ENCODE measurements around the gene PCDHB12.
A peak's percentile ranks its signal among the peaks of the same experiment; 100 is the strongest.
"Not testable (repeated sequence)": the region's sequence is repeated elsewhere in the genome, so short reads cannot be mapped to it uniquely, and the experiment has no call there.

PCDHB12 gene

GRCh38 chr5:141208478-141208877 is at the start of gene PCDHB12:
Gene PCDHB12, plus strand, starts transcription at chr5:141208719. Its CDS starts 189 bp downstream, at chr5:141208908.
- TF ChIP-seq CTCF (IDR thresholded peaks at IDR 0.05; ENCODE audit: low read depth, low read length) = no peak
- no peak for DNase-seq (ENCODE audit: extremely low read depth, low read depth)

DNA sequence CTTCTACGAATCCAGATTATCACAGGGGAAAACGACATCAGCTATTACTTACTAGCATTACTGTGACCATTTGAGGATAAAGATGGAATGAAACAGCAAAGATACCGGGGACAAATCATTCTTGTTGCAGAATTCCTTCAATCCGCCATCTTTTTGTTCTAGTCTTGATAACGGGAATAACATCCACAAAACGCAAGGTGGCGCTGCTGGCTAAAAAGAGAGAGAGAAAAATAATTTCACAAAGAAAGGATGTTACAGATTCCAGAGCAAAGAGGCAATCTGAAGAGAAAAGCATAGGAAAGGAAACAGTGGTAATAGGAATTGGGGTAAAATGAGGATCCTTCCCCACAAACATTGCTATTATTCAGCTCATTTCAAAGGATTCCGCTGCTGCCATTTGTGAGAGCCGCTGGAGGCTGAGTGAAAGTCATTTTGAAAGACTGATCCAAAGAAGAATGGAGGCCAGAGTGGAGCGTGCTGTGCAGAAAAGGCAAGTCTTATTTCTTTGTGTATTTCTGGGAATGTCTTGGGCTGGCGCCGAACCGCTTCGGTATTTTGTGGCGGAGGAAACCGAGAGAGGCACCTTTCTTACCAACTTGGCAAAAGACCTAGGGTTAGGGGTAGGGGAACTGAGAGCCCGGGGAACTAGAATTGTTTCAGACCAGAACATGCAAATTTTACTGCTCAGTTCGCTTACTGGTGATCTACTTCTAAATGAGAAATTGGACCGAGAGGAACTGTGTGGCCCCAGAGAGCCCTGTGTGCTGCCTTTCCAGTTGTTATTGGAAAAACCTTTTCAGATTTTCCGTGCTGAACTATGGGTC is 35.9 kb upstream of the PCDHB12 start, which contains the start of gene PCDHB7:
TSS of gene PCDHB7 (plus strand) at position 264 of the 824 bp plus-strand sequence. CDS start at position 456, 192 bp downstream.
- TF ChIP-seq CTCF (IDR thresholded peaks at IDR 0.05; ENCODE audit: low read depth, low read length) = peak; percentile 31
- DNase-seq (ENCODE audit: extremely low read depth, low read depth) = no peak

DNA sequence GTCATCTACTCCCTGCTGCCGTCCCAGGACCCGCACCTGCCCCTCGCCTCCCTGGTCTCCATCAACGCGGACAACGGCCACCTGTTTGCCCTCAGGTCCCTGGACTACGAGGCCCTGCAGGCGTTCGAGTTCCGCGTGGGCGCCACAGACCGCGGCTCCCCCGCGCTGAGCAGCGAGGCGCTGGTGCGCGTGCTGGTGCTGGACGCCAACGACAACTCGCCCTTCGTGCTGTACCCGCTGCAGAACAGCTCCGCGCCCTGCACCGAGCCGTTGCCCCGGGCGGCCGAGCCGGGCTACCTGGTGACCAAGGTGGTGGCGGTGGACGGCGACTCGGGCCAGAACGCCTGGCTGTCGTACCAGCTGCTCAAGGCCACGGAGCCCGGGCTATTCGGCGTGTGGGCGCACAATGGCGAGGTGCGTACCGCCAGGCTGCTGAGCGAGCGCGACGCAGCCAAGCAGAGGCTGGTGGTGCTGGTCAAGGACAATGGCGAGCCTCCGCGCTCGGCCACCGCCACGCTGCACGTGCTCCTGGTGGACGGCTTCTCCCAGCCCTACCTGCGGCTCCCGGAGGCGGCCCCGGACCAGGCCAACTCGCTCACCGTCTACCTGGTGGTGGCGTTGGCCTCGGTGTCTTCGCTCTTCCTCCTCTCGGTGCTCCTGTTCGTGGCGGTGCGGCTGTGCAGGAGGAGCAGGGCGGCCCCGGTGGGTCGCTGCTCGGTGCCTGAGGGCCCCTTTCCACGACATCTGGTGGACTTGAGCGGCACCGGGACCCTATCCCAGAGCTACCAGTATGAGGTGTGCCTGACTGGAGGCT is 34.0 kb upstream of the PCDHB12 start:
- not testable (repeated sequence) for DNase-seq (ENCODE audit: extremely low read depth, low read depth)

DNA sequence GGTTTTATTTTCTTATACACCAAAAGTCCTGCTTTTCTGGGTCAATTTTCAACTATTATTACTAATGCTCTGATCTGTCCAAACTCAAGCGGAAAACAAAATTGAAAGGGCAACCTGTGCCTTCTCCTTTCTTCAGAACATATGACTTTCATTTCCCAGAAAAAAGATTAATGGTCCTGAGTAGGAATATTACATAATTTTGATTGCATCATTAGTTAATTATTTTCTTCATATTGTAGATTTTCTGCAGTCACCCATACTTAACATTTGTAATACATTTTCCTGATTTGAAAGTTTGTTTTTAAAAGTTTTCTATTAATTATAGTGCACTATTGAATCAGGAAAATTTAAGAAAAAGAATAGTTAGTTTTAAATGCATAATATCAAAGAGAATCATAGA is 32.6 kb upstream of the PCDHB12 start:
- no peak for DNase-seq (ENCODE audit: extremely low read depth, low read depth)
- TF ChIP-seq CTCF (IDR thresholded peaks at IDR 0.05; ENCODE audit: low read depth, low read length) = no peak

- DNase-seq (ENCODE audit: extremely low read depth, low read depth) = not testable (repeated sequence)
Measured at GRCh38 chr5:141177577-141178191, 30.8 kb upstream of the PCDHB12 start, which contains the start of gene PCDHB8. Gene PCDHB8, plus strand, starts transcription at chr5:141177790. Its CDS starts 245 bp downstream, at chr5:141178035.

- not testable (repeated sequence) for DNase-seq (ENCODE audit: extremely low read depth, low read depth)
Measured at GRCh38 chr5:141179371-141179770, 29.1 kb upstream of the PCDHB12 start.

DNA sequence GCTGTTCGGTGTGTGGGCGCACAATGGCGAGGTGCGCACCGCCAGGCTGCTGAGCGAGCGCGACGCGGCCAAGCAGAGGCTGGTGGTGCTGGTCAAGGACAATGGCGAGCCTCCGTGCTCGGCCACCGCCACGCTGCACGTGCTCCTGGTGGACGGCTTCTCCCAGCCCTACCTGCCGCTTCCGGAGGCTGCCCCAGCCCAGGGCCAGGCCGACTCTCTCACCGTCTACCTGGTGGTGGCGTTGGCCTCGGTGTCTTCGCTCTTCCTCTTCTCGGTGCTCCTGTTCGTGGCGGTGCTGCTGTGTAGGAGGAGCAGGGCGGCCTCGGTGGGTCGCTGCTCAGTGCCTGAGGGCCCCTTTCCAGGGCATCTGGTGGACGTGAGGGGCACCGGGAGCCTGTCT is 28.6 kb upstream of the PCDHB12 start:
- DNase-seq (ENCODE audit: extremely low read depth, low read depth) = not testable (repeated sequence)

DNA sequence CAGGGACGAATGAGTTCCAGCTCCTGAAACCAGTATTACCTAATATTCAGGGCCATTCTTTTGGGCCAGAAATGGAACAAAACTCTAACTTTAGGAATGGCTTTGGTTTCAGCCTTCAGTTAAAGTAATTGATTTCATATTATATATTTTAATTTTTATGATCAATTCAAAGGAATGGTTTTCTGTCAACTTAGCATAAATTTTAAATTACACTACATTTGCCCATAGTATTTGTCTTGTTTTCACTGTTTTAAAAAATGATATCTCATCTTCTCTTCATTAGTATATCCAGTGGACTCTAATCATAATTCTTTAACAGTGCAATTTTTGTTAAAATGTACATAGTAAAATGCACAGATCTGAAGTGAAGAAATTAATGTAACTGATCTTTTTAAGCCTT is 28.2 kb upstream of the PCDHB12 start:
- TF ChIP-seq CTCF (IDR thresholded peaks at IDR 0.05; ENCODE audit: low read depth, low read length) = no peak
- no peak for DNase-seq (ENCODE audit: extremely low read depth, low read depth)

- no peak for DNase-seq (ENCODE audit: extremely low read depth, low read depth)
- TF ChIP-seq CTCF (IDR thresholded peaks at IDR 0.05; ENCODE audit: low read depth, low read length) = peak; percentile 6; the same call in 1 of the 2 replicates
Measured at GRCh38 chr5:141182248-141182647, 26.3 kb upstream of the PCDHB12 start, which contains the start of gene PCDHB16. Gene PCDHB16, plus strand, starts transcription at chr5:141182387. Its CDS starts 173 bp downstream, at chr5:141182560.

DNA sequence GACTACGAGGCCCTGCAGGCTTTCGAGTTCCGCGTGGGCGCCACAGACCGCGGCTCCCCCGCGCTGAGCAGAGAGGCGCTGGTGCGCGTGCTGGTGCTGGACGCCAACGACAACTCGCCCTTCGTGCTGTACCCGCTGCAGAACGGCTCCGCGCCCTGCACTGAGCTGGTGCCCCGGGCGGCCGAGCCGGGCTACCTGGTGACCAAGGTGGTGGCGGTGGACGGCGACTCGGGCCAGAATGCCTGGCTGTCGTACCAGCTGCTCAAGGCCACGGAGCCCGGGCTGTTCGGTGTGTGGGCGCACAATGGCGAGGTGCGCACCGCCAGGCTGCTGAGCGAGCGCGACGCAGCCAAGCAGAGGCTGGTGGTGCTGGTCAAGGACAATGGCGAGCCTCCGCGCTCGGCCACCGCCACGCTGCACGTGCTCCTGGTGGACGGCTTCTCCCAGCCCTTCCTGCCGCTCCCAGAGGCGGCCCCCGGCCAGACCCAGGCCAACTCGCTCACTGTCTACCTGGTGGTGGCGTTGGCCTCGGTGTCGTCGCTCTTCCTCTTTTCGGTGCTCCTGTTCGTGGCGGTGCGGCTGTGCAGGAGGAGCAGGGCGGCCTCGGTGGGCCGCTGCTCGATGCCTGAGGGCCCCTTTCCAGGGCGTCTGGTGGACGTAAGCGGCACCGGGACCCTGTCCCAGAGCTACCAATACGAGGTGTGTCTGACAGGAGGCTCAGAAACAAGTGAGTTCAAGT is 24.2 kb upstream of the PCDHB12 start:
- DNase-seq (ENCODE audit: extremely low read depth, low read depth) = not testable (repeated sequence)

Measured in AG09319 (cell line).